Activated naive CD4-positive, alpha-beta T cell treated with anti-CD3 and anti-CD28 coated beads, Interleukin-2, amount 10 ng/mL, durations not matched to agents 7 days and 5 days (primary cell): ENCODE data around the gene KLHL29.
A peak's percentile ranks its signal among the peaks of the same experiment; 100 is the strongest.

ENCODE experiments used
- CTCF ChIA-PET: fragments of 350-600 bp; sonication (Branson Sonifier 250); formaldehyde crosslinking; loops from one replicate; lab custom pipeline; 2021; ENCODE audit warnings: antibody characterized with exemption; lab: Charles Lee
- DNase-seq: peaks from one replicate; pipeline ENCODE4 v3.0.0-alpha.2; 2020
- H3K27ac Mint-ChIP-seq: one replicate; pipeline ENCODE4 v1.8.0; 2021; ENCODE audit warnings: mild to moderate bottlenecking, moderate library complexity, mixed read lengths
- H3K27me3 Mint-ChIP-seq: one replicate; pipeline ENCODE4 v1.8.0; 2021; ENCODE audit warnings: mild to moderate bottlenecking, mixed read lengths
- H3K36me3 Mint-ChIP-seq: one replicate; pipeline ENCODE4 v1.8.0; 2021; ENCODE audit warnings: mixed read lengths
- H3K4me1 Mint-ChIP-seq: one replicate; pipeline ENCODE4 v1.8.0; 2021; ENCODE audit warnings: mixed read lengths
- H3K4me3 Mint-ChIP-seq: one replicate; pipeline ENCODE4 v1.8.0; 2021; ENCODE audit warnings: mild to moderate bottlenecking, moderate library complexity, mixed read lengths
- H3K9me3 Mint-ChIP-seq: one replicate; pipeline ENCODE4 v1.8.0; 2021; ENCODE audit warnings: mixed read lengths

Gene KLHL29

DNA sequence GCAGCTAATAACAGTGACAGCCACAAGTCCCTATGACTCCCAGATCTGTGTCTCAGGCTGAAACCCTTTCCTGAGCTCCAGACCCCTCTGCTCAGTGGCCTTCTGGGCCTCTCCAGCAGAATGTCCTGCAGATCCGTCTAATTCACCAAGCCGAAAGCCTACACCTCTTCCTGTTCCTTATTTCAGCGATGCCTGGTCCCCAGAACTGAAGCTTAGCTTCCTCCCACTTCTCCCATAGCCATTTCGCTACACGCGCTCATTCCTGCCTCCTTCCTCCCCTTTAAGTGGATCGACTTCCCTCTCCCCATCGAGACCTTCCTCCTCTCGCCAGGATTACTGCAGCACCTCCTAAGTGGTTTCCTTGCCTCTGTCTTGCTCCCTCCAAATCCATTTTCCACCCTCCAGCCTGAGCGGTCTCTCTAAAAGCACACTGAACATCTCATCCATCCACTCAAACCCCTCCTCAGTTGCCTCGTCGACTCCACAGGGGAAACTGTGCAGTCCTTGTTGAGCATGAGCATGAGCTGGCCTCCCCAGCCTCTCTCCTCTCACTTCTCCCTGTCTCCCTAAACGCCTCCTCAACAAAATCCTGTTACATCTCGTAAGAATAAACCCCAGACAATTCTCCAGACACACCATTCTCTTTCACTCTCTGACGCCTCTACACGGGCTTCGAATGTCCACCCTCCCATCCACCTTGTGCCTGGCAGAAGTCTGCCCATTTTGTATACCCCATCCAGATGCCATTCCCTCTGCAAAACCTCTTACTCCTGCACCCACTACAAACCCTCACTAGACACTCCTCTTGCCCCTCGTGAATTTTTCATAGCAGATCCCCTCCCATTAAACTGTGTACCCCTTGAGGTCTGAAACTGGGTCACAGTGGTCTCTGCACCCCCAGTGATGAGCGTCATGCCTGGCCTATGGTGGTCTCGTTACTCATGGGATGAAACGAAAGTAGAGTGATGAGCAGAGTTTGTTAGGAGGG lies 309.4 kb downstream of the KLHL29 start:
- Mint-ChIP-seq H3K4me1 (no peaks in the 10 kb centered on the region), H3K27ac (no peak overlapping the region), H3K36me3 (no peaks in the 10 kb centered on the region), H3K9me3 (no peaks in the 10 kb centered on the region), H3K4me3 (no peak overlapping the region), H3K27me3 (no peaks in the 10 kb centered on the region)
- CTCF ChIA-PET, result interaction anchor here (0.6 kb wide), 1 partner anchor 237 kb away, joined by 3 read pairs; no protein-coding TSS in a partner anchor
- DNase-seq, result peak; percentile 14

DNA sequence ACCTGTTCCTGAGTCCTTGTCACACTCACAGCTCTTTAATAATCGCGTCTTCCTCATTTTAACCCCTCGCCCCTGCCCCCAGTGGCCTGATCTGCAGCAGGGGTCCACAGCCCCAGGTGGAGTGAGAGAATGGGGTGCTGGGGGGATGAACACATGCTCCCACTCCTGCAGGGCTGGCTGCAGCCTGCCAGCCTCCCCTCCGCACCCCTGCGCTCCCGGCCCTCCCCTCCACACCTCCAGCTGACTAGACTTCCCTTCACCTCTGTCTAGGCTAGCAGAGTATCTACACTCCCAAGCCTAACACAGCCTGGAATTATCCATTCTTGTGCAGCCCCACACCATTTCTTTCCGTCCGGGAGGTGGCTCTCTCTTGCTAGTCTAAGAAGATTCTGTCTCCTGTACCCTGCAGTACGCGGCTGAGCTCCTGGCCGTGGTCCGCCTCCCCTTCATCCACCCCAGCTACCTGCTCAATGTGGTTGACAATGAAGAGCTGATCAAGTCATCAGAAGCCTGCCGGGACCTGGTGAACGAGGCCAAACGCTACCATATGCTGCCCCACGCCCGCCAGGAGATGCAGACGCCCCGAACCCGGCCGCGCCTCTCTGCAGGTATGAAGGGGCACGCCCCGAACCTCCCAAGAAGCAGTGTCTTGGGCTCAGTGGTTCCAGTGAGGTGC lies 310.4 kb downstream of the KLHL29 start:
- H3K4me1 Mint-ChIP-seq, result no peaks in the 10 kb centered on the region
- DNase-seq, result no peak
- no peak overlapping the region for H3K27ac Mint-ChIP-seq
- CTCF ChIA-PET, result no interaction called here
- H3K4me3 Mint-ChIP-seq, result no peak overlapping the region
- H3K27me3 Mint-ChIP-seq, result no peaks in the 10 kb centered on the region
- H3K9me3 Mint-ChIP-seq, result no peaks in the 10 kb centered on the region
- no peaks in the 10 kb centered on the region for H3K36me3 Mint-ChIP-seq

DNA sequence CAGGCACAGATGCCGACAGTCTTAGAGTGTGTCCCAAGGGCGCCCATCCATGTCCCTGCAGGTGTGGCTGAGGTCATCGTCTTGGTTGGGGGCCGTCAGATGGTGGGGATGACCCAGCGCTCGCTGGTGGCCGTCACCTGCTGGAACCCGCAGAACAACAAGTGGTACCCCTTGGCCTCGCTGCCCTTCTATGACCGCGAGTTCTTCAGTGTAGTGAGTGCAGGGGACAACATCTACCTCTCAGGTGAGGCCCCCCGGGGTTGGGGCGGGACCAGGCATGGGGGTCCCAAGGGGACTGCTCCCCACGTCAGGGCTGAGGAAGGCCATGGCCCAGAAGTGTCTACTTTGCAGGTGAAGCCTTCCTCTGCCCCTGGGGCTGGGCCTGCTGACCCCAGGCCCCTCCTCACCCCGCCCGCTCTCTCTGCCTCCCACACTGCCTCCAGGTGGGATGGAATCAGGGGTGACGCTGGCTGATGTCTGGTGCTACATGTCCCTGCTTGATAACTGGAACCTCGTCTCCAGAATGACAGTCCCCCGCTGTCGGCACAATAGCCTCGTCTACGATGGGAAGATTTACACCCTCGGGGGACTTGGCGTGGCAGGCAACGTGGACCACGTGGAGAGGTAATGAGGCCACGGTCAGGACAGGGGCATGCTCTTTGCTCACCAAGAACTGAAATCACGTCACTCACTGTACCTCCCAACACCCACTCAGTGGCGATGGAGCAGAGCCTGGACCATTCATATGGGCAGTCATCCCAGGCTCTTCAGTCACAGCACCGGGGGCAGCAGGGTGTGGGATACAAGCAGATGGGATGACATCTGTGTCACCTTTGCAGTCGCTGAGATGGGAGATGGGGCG lies 311.1 kb downstream of the KLHL29 start:
- CTCF ChIA-PET, result no interaction called here
- no peaks in the 10 kb centered on the region for H3K9me3 Mint-ChIP-seq
- no peak overlapping the region for H3K27ac Mint-ChIP-seq
- H3K27me3 Mint-ChIP-seq, result no peaks in the 10 kb centered on the region
- H3K4me3 Mint-ChIP-seq, result no peak overlapping the region
- no peaks in the 10 kb centered on the region for H3K4me1 Mint-ChIP-seq
- DNase-seq, result peak; percentile 8
- no peaks in the 10 kb centered on the region for H3K36me3 Mint-ChIP-seq

DNA sequence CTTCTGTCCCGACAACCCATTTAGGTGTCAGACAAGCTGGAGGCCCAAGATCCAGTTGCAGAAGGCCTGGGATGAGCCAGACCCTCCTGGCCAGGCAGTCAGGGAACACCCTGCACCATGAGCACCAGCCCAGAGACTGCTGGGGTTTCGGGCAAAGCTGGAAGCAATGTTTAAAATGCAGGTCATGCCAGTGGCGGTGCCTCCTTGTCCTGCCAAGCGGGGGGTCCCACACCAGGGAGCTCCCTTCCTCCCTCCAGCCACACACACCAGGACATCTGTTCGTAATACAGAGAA lies 311.7 kb downstream of the KLHL29 start:
- Mint-ChIP-seq H3K4me1 (no peaks in the 10 kb centered on the region), H3K4me3 (no peak overlapping the region), H3K9me3 (no peaks in the 10 kb centered on the region), H3K27ac (no peak overlapping the region), H3K27me3 (no peaks in the 10 kb centered on the region), H3K36me3 (no peaks in the 10 kb centered on the region)
- no peak for DNase-seq
- CTCF ChIA-PET, result no interaction called here

DNA sequence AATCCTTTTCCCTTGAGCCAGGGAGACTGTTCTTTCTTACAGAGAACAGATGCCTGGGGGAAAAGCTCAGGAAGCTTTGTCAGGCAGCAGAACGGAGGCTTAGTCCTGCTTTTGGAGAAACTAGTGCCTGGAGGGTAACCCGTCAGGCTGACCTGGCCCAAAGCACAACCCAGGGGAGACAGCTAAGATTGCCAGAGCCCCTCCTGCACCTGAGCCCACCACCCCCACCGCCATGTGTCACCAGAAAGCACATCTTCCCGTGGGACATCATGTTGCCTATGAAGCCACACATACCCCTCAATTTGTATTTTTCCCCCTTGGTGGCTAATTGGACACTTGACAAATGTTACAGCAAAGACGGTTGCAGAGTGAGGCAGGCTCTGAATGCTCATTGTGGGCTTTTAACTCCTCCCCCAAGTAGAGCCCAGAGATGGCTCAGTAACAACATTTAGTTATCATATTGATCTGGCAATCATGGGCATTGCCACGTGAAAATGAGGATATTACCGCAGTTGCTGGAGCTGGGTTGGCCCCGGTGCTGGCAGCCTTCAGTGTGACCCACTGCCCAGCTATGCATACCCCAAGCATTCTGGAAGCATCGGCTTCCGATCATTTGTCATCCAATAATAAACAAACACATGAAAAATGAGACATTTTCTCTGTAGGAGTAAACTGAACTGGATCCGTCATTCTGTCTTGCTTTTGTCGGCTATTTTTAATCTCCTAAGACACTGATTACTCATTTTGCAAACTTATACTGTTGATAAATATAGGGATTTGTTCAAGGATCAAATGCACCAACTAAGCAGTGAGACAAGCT lies 312.5 kb downstream of the KLHL29 start:
- DNase-seq, result no peak
- Mint-ChIP-seq H3K9me3 (no peaks in the 10 kb centered on the region), H3K36me3 (no peaks in the 10 kb centered on the region), H3K27ac (no peak overlapping the region), H3K27me3 (no peaks in the 10 kb centered on the region), H3K4me3 (no peak overlapping the region), H3K4me1 (no peaks in the 10 kb centered on the region)
- CTCF ChIA-PET, result no interaction called here

DNA sequence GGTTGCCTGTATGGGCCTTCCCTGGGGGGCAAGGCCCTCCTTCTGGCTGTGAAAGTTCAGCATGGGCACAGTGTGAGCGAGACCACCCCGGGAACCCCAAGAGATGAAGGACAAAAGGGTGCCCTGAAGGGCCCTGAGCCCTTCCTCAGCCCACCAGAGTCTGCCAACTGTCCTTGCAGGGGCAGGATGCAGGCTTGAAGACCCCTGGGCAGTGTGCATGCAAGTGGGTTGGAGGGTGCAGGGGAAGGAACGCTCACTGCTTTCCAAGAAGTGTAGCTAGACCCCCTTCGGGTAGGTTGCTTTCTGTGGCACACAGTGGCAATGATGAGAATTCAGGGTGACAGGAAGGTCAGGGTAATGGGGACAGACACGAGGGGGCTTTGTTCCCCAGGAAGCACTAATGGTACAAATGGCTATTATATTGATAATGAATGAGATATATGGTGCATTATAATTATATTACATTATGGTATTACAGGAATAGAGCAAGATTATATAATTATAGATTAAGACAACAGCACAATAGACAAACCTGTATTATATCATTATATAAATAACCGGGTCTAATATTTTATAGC lies 313.2 kb downstream of the KLHL29 start:
- H3K4me1 Mint-ChIP-seq, result no peaks in the 10 kb centered on the region
- no peak for DNase-seq
- H3K36me3 Mint-ChIP-seq, result no peaks in the 10 kb centered on the region
- no peak overlapping the region for H3K27ac Mint-ChIP-seq
- H3K4me3 Mint-ChIP-seq, result no peak overlapping the region
- CTCF ChIA-PET, result no interaction called here
- no peaks in the 10 kb centered on the region for H3K9me3 Mint-ChIP-seq
- no peaks in the 10 kb centered on the region for H3K27me3 Mint-ChIP-seq

DNA sequence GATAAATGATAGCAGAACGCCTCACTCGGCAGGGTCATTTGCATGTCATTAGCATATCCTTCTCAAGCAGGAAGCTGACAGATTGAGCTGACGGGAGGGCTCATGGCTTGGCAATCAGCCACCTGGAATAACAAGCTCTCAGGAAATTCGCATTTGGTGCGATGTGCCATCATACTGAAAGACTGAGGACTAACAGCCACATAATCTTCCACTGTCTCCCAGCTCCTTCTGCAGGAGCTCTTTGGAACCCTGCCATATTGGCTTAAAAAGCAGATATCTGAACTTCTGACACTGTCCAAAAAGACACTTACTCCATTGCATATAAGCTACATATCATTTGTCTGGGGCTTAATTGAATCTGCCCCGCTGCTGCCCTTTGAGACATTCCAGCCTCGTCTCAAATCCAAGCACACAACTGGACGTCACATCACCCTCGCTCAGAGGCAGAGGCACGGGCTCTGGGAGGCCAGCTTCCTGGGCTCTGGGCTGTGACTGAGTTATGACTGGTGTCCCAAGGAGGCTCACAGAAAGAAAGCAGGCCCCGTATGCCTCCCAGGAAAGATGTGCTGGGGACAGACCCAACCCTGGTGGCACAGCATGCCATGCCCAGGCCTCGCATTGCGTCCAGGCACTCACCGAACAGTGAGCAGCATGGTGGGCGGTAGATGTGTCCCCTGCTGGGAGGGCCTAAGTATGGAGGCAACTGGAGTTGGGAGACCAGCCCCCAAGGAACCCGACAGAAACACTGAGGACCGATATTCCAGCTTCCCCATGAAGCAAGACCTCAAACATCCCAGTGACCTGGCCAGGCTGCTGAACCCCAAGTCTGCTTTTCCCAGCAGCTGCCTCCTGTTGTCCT lies 314.0 kb downstream of the KLHL29 start:
- Mint-ChIP-seq H3K9me3 (no peaks in the 10 kb centered on the region), H3K4me3 (no peak overlapping the region), H3K27ac (no peak overlapping the region), H3K4me1 (no peaks in the 10 kb centered on the region), H3K36me3 (no peaks in the 10 kb centered on the region), H3K27me3 (no peaks in the 10 kb centered on the region)
- CTCF ChIA-PET, result interaction anchor here (1.0 kb wide), 1 partner anchor 34 kb away, joined by 3 read pairs; no protein-coding TSS in a partner anchor
- no peak for DNase-seq

DNA sequence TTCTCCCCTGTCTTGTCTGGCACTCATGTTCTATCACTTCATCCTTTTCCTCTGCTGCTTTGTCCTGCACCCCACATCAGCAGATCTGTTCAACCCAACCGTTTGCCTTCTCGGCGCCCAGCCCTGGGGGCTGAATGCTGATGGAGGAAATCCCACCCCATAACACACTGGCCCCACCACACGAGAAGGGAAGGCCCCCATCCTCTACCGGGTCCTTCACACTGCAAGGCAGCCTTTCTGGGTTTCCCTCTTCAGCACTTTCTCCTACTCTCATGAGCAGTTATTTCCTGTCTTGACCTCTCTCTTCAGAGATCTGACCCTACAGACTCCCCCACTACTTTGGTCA lies 314.6 kb downstream of the KLHL29 start:
- CTCF ChIA-PET, result interaction anchor here (1.0 kb wide), 1 partner anchor 35 kb away, joined by 3 read pairs; no protein-coding TSS in a partner anchor
- no peaks in the 10 kb centered on the region for H3K4me1 Mint-ChIP-seq
- no peak overlapping the region for H3K27ac Mint-ChIP-seq
- H3K27me3 Mint-ChIP-seq, result no peaks in the 10 kb centered on the region
- no peaks in the 10 kb centered on the region for H3K9me3 Mint-ChIP-seq
- no peak overlapping the region for H3K4me3 Mint-ChIP-seq
- H3K36me3 Mint-ChIP-seq, result no peaks in the 10 kb centered on the region
- DNase-seq, result no peak

DNA sequence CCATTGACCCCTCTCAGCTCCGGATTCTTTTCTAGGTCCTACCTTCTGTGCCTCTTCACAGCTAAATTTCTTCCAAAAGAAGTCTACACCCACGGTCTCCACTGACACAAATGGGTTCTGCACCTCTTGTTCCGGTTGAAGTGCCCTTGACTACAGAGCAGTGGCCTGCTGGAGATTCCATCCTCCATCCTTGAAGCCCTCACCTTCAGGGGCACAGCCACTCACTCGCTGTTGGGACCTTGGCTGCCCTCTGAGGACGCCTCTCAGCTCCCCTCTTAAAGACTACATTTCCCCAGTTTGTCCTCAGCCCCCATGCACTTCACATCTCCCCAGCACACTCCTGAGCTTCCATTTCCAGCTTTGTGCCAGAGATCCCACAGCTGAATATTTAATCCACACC lies 315.6 kb downstream of the KLHL29 start:
- H3K4me3 Mint-ChIP-seq, result no peak overlapping the region
- H3K27ac Mint-ChIP-seq, result no peak overlapping the region
- no peaks in the 10 kb centered on the region for H3K4me1 Mint-ChIP-seq
- H3K27me3 Mint-ChIP-seq, result no peaks in the 10 kb centered on the region
- no peak for DNase-seq
- no peaks in the 10 kb centered on the region for H3K36me3 Mint-ChIP-seq
- CTCF ChIA-PET, result no interaction called here
- no peaks in the 10 kb centered on the region for H3K9me3 Mint-ChIP-seq

DNA sequence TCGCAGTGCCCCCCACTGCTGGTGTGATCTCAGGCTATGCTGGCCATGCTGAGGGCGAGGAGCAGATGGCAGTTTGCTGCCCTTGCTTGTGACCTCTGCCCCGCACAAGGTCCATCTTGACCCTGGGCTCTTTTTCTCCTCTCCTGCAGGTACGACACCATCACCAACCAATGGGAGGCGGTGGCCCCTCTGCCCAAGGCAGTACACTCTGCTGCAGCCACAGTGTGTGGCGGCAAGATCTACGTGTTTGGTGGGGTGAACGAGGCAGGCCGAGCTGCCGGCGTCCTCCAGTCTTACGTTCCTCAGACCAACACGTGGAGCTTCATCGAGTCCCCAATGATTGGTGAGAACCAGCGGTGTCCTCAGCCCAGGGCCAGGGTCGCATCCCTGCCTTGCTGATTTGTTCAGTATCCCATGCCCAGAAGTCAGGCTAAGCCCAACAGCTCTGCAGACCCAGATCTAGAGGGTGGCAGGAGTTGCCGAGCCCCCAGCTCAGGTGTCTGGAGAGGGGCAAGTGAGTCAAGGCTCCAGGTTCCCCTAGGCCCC lies 318.1 kb downstream of the KLHL29 start:
- no peaks in the 10 kb centered on the region for H3K4me1 Mint-ChIP-seq
- no peak overlapping the region for H3K27ac Mint-ChIP-seq
- no peak overlapping the region for H3K4me3 Mint-ChIP-seq
- CTCF ChIA-PET, result no interaction called here
- no peaks in the 10 kb centered on the region for H3K27me3 Mint-ChIP-seq
- no peaks in the 10 kb centered on the region for H3K9me3 Mint-ChIP-seq
- H3K36me3 Mint-ChIP-seq, result no peaks in the 10 kb centered on the region
- DNase-seq, result no peak

DNA sequence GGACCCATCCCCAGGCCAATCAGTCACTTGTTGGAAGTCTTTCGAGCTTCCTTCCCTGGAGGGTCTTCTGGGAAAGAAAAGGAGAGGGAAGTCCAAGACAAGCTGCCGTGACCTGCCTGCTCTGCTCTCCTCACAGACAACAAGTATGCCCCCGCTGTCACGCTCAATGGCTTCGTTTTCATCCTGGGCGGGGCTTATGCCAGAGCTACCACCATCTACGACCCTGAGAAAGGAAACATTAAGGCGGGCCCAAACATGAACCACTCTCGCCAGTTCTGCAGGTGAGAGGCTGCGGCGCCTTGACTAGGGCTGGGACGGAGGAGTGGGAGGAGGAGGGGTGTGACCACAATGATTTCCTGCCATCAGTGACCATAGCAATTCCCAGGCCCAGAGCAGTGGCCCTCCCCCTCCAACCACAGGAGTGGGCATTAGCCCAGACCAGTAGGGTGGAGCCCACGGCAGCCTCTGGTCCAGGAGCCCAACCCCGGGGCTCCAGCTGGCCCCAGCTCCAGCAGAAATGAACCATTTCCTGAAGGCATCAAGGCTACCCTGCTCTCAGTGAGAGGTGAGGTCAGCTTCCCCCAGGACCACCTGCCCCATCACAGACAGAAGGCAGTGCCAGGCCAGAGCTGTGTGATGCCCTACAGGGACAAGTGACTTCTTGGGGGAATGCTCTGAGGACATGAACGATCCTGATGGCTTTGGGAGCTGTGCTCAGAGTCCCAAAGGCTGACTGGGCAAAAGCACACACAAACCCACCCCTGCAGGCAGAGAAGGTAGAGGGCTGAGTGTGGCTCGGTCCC lies 318.8 kb downstream of the KLHL29 start:
- Mint-ChIP-seq H3K27me3 (no peaks in the 10 kb centered on the region), H3K27ac (no peak overlapping the region), H3K4me3 (no peak overlapping the region), H3K36me3 (no peaks in the 10 kb centered on the region), H3K4me1 (no peaks in the 10 kb centered on the region), H3K9me3 (no peaks in the 10 kb centered on the region)
- DNase-seq, result no peak
- CTCF ChIA-PET, result no interaction called here
